Right renal pelvis (tissue), 4 donors: Measurements from ENCODE around the gene EML4. TPM values are rescaled to one million over a fixed set of nuclear protein-coding genes. Genes with fewer than 3 reads are reported as not detected.
"Not testable (repeated sequence)": the region's sequence is repeated elsewhere in the genome, so short reads cannot be mapped to it uniquely, and the experiment has no call there.

Experiments
- DNase-seq, 4 donors: peaks; one replicate each; pipeline ENCODE4 v3.0.0-alpha.2; 2013; ENCODE audit warnings: low read depth in 4 of 4, low spot score in 3 of 4, missing footprints in 1 of 4
- polyA plus RNA-seq, 4 donors: library from polyadenylated mRNA; unstranded; fragments of 120-200 nt; gene quantifications; one replicate each; pipeline ENCODE4 v1.2.1, GENCODE V29; 2013; ENCODE audit not compliant: insufficient read length in 4 of 4

EML4 gene
- polyA plus RNA-seq, 4 donors, result 91.4 to 124 (median 114) TPM

DNA sequence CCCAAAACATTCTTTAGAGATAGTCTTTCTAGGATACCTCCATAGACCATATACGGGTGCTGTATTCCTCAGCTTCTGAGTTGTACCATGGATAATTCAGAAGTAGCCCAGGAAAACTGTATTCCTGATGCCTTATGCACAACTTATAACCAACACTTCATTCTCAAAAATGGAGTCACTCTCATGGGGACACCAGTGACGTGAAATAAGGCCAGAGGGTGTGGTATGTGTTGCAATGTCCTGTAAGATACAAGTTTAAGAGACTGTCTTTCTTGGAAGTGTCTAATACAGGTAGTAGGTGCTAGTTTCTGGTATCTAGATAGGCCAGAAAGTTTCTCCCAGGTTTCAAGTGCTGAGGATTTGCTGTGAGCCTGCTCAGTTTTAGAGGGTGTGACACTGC, 155.8 kb downstream of the EML4 start:
- no peak for DNase-seq

DNA sequence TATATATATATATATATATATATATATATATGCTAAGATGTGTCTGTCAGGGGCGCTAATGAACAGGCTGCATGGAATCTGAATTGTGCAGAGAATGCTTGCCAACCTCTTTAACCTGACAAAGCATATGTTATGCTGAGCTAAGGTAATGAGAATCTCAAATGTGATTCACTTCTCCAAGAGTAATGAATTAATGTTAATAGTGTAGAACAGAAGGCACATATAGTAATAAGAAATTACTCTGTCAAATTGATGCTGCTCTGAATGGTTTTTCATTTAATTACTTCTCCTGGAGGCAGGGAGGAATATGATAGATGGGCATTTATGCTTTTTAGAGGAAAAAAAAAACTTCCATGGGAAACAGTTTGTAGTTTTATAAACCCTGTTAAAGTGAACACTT, 156.5 kb downstream of the EML4 start:
- DNase-seq, result no peak

DNA sequence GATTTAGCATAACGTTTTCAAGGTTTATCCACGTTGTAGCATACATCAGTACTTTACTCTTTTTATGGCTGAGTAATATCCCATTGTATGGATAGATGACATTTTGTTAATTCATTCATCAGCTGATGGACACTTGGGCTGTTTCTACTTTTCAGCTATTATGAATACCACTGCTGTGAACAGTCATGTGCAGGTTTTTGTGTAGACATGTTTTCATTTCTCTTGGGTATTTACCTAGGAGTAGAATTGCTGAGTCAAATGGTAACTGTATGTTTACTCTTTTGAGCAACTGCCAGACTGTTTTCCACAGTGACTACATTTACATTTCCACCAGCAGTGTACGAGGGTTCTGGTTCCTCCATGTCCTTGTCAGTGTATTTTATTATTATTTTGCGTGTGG, 158.0 kb downstream of the EML4 start:
- no peak for DNase-seq

DNA sequence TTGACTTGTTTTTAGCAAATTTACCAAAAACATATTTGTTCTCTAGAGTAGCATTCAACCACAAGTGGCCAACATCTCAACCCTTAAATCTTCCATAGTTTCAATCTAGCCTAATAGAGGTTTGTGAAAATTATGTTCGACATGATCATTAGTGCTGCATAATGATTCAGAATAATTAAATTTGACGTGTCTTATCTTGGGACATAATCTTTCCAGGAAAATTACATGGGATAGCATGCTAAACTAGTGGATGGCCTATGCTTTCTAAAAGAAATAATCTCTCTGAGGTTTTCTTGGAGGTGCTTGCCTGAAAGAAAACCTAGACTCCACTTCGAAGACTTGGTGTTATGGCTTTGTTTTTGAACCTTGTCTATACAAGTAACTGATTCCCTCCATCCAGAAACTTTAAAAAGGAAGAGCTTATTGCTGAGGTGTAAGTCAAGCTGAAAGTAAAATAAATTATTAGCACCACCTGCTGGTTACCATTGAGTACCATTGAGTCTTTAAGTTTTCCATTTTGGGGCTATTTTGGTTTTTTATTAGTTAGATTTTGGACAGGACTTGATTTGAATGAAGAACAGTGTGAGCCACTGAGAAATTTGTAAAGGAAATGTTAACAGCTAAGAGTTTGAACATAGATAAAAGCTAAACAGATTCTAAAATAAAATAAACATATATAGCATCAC, 159.1 kb downstream of the EML4 start:
- no peak for DNase-seq

DNA sequence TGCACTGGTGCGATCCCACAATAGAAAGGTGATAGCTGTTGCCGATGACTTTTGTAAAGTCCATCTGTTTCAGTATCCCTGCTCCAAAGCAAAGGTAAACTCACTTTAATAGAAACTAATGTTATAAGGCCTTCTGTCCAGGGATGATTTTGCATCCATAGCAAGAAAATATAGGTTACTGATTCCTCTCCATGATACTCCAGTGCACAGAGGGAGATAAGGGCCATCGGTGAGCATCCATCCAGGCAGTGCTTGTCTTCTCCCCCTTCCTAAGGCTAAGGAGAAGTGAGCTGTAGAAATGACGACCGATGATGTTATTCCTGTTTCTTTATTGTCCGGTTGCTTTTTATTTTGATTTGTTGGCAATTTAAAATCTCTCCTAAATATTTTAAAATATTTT, 159.8 kb downstream of the EML4 start:
- no peak for DNase-seq

DNA sequence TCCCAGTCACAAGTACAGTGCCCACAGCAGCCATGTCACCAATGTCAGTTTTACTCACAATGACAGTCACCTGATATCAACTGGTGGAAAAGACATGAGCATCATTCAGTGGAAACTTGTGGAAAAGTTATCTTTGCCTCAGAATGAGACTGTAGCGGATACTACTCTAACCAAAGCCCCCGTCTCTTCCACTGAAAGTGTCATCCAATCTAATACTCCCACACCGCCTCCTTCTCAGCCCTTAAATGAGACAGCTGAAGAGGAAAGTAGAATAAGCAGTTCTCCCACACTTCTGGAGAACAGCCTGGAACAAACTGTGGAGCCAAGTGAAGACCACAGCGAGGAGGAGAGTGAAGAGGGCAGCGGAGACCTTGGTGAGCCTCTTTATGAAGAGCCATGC, 160.6 kb downstream of the EML4 start:
- DNase-seq, result peak in 1 of 4 donors; percentile 36

DNA sequence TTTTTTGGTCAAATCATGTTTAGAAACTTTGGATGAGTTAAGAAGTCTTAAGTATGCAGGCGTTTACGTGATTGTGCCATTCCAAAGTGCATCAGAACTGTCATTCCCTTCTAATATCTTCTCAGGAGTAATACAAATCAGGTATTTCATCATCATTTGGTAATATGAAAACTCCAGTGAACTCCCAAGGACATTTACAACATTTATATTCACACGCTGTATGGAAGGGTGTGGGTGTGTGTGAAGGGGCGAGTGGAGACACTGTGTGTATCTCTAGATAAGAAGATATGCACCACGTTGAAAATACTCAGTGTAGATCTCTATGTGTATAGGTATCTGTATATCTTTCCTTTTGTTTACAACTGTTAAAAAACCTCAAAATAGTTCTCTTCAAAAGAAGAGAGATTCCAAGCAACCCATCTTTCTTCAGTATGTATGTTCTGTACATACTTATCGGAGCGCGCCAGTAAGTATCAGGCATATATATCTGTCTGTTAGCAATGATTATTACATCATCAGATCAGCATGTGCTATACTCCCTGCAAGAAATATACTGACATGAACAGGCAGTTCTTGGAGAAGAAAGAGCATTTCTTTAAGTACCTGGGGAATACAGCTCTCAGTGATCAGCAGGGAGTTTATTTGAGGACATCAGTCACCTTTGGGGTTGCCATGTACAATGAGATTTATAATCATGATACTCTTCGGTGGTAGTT, 162.6 kb downstream of the EML4 start:
- no peak for DNase-seq

DNA sequence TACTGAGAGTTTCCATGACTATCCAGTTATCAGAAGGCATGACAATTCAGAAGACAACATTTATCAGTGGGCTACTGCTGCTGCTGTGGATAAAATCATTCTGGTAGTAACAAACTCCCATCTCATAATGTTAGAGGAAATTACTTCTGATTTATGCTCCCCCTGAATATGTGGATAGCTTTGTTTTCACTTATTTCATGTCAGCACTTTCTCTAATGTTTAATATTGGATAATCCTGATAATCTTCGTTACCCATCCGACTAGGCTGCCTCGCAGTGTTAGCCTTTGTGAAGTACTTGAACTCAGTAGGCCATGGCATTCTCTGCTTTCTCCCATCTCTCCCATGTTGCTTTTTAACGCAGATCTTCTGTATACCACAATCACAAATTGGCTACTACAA, 163.4 kb downstream of the EML4 start:
- no peak for DNase-seq

DNA sequence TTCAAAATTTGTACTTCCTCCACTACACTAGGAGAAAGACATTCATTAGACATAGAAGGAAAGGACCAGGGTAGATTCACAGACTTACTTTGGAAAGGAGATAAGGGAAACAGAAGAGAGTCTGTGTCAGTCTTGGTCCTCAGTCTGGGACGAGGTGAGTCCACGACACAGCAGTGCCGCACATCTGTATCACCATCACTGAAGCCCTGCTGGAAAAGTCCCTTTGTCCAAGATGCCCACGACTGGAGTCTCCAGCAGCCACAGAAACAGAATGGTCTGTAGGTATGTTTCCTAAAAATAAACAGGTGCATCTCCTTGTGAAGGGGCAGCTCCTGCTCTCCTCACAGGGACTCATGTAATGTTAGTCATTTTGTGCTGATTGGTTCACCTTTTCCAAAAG, 164.4 kb downstream of the EML4 start:
- no peak for DNase-seq

DNA sequence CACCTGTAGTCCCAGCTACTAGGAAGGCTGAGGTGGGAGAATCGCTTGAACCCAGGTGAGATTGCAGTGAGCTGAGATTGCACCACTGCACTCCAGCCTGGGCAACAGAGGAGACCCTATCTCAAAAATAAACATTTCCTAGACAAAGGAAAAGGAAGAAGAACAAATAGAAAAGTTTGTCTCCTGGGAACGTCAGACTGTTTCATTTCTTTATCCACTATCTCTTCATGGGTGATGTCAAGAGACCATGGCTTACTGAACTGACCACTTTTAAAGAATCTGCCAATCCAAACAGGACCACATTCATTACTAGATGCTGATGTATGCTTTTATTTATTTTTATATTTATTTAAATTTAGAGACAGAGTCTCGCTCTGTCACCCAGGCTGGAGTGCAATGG, 165.1 kb downstream of the EML4 start:
- no peak for DNase-seq

DNA sequence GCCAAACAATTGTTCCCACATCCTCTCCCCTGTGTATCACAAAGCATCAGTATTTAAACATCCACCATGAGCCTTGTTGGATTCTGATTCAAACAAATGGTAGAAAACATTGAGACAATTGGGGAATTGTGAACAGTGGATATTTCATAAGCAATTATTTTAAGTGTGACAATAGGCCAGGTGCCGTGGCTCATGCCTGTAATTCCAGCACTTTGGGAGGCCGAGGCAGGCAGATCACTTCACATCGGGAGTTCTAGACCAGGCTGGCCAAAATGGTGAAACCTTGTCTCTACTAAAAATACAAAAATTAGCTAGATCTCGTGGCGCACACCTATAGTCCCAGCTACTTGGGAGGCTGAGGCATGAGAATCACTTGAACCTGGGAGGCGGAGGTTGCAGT, 165.7 kb downstream of the EML4 start:
- DNase-seq, result not testable (repeated sequence)

DNA sequence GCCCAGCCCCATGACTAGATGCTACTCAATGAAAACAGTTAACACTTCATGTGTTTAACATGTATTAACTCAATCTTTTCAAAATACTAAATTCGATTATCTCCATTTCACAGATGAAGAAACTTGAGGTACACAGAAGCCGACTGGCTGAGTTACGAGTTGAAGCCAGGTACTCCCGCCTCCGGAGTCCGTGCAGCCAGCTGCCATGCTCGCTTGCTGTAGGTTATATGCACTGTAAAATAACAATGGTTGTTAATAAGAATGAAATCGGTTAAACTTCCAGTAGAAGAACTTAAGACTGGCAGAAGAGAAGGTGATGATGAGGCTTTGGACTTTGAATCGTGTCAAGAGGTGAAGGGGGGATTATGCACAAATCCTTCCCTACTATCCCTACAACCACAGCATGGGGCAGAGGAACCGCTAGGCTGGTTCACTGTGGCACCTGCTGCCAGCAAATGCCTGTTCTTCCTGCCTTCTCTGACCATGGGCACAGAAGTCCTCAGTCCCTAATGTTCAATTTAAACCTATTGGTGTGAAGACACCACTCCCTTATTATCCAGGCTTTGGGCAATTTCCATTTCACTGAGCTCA, 166.5 kb downstream of the EML4 start:
- no peak for DNase-seq

DNA sequence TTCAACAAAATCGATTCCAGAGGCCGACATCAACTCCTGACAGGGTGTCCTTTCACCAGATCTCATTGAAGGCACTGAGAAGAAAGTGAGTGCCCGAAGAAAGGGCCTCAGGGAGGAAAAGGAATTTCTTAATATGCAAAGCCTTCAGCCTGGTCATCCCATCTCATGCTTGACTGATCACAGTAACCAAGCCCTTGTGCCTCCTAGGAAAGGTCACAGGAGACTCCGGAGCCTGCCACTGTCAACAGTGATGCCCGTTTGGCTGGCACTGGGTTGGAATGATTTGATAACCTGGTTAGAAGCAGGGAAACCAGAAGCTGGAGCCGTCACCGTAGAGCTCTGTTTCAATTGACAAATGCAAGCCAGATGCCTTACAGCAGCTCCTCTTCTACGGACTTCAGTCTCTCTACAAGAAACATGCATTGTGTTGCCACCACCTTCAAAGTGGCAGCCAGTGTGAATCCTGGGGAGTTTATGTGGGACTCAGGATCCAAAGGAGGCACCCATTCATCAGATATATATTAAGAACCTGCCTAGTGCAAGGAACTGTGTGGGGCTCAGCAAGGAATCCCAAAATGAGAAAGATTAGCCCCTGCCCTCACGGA, 167.3 kb downstream of the EML4 start:
- DNase-seq, result no peak

DNA sequence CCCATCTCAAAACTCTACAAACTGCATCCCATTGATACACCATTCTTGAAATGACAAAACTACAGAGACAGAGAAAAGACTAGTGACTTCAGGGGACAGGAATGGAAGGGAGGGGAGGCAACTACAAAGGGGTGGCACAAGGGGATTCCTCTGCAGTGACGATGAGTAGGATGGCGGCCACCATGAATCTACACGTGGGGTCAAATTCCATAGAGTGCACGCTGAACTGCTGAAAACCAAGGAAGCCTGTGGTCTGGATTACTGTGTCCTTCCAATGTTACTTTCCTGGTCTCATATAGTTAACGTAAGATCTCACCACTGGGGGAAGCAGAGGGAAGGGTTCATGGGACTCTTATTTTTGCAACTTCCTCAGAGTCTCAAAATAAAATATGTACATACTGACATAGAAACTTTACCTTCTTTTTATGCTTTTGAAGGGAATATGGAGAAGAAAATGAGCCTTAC, 168.2 kb downstream of the EML4 start:
- DNase-seq, result no peak

DNA sequence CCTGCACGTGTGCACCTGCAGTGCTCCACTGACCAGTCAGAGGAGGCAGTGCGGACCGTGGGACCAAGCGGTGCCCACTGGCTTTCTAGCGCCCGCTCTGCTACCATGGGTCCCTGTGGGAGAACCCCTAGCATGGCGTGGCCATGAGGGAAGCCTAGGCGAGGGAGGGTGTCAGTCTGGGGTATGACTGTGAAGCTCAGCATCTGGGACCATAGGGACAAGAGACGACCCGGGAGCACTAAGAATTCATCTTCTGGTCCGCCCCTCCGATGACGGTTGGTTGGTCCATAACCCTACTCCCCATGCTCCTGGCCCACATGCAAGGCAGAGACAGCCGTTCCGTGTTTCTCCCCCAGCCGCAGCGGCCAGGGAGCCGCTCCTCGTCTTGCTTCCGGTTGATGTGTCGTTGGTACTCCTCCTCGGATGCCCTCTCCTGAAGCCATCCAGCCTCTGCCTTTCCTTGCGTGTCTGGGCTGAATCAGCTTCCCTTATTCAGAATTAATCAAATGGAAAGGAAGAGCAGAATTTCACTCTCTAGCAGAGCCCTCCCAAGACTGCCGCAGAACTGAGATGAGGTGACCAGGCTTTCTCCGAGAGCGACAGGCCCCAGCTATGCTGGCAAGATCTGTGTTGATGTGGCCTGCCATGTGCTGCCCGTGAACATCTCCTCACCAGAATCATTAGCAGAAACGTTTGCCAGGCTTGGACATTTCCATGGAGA, 168.9 kb downstream of the EML4 start:
- DNase-seq, result no peak

DNA sequence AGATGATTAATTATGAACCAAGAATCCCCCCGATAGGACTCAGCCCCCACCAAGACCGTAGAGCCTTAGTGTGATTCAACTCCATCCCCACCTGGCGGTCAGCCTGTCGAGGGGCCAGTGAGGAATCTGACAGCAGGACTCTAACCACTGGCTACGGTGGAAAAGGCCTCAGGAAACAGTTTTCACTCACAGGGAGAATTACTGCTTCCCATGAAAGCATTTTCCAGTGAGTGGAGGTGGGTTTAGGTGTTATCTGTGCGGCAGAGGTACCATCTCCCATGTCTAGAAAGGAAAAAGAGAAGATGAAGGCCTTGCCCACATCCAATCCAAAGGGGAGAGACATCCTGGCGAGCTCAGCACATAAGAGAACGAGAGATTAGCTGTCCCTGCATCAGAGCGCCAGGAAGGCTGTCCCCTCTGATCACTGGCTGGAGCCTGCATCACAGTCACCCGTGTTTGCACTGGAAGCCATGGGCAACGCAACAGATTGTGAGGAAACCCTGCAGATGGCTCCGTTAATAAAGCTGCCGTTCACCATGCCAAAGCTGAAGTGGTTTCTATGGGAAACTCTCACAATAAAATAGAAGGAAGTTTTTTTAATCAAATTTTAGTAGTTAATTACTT, 169.5 kb downstream of the EML4 start:
- no peak for DNase-seq

DNA sequence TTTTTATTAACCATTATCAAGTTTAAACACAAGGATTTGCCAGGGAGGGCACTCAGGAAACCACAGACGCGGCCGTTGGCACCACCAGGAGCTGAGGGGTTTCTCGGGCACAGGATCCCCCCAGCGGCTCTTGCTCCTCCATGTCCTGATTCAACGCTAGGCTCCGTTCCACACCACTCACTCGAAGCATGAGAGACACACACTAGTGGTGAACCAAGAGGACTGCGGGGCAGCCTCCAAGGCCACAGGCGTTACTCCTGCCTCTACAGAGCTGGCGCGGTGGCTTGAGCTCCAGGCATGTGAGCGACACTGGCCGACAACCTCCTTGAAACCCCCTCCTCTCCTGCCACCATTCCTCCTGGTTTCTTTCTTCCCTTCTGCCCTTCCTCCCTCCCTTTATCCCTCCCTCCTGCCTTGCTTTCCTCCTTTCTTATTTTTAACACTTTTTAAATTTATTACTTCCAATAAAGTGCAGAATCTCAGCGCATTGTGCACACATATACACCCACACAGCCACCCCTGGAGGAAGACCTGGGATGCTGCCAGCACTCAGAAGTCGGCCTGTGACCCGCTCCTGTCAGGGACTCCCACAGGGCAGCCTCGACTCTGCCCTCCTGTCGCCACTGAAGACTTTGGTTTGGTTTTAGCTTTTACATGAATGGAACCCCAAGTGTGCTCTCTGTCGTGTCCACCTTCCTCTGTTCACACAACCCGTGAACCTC, 170.2 kb downstream of the EML4 start:
- no peak for DNase-seq

DNA sequence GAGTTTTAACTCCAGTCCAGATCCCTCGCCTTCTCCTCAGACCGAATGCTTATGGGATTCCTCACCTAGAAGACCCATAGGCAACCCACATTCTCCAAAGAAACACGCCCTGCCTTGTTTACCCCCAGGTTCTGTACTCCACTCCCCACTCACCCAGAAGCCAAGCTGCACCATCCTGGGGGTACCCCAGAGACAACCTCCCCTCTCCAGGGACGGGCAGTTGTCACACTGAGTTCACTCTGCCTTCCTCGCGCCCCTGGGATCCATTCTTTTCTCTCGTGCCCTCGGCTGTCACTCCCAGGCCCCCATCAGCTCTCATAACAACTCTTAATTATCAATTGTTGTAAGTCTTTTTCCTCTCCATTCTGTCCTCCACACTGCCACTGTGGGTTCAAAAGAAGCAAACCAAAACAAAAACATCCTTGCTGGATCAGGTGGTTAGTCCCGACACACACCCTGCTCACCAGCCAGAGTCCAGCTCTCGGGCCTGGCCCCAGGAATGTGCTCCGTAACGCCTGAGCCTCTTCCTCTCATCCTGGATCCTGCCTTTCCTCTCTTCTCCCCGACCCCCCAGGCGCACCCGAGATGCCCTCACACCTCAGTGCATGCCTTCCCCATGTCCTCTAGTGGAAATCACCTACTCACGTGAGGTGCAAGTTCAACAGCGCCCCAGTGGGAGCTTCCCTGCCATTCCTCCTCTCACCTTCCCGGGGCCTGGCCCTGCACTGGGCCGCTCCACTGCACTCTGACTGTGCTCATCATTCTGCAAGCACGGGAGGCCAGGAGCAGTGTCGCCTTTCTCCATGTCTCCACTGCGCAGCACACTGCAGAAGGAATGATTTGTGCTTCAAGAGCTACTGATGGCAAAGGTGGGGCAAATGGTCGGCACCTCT, 171.1 kb downstream of the EML4 start:
- no peak for DNase-seq
